H1 (cell line): ENCODE data around the gene ZNF586. TPM values are rescaled to one million over a fixed set of nuclear protein-coding genes. Genes with fewer than 3 reads are reported as not detected.

Experiments
- CTCF ChIA-PET: fragments of 300-600 bp; sonication (Branson Sonifier 250); formaldehyde crosslinking; loops from one replicate; lab custom pipeline; 2021; ENCODE audit not compliant: partially characterized antibody; lab: Charles Lee
- POLR2A ChIA-PET: fragments of 300-600 bp; sonication (Branson Sonifier 250); formaldehyde crosslinking; loops from one replicate; lab custom pipeline; 2021; ENCODE audit warnings: inconsistent platforms; ENCODE audit not compliant: partially characterized antibody; lab: Charles Lee
- DNase-seq, 2 experiments: peaks; one replicate each; pipeline versions ENCODE4 v3.0.0 to v3.0.0-alpha.2; 2010 to 2022; ENCODE audit warnings: low spot score in 2 of 2, low read depth in 1 of 2, mixed read lengths in 1 of 2
- FAIRE-seq: peaks from 2 replicates; lab custom pipeline; 2011; peaks lifted over from hg19 to GRCh38; lab: Jason Lieb, UNC
- H2AFZ ChIP-seq: 2 replicates; pipeline ENCODE4 v1.8.1; 2012; ENCODE audit warnings: low read length, inconsistent platforms
- H2AK5ac ChIP-seq: 2 replicates; pipeline ENCODE4 v1.6.1; 2013; ENCODE audit warnings: low read depth, low read length
- H2BK120ac ChIP-seq: replicated peaks from 2 replicates; pipeline ENCODE3; 2013; ENCODE audit warnings: low read depth, low read length, inconsistent platforms
- H2BK12ac ChIP-seq: 2 replicates; pipeline ENCODE4 v1.6.1; 2013; ENCODE audit warnings: low read depth, low read length
- H2BK15ac ChIP-seq: 2 replicates; pipeline ENCODE4 v1.6.1; 2013; ENCODE audit warnings: low read length
- H2BK20ac ChIP-seq: 2 replicates; pipeline ENCODE4 v1.6.1; 2013; ENCODE audit warnings: low read length
- H2BK5ac ChIP-seq: 2 replicates; pipeline ENCODE4 v1.6.1; 2013; ENCODE audit warnings: low read depth, low read length
- H3K14ac ChIP-seq: 2 replicates; pipeline ENCODE4 v1.6.1; 2013; ENCODE audit warnings: inconsistent platforms; ENCODE audit not compliant: insufficient read length
- H3K18ac ChIP-seq: 2 replicates; pipeline ENCODE4 v1.6.1; 2013; ENCODE audit warnings: low read length; ENCODE audit errors: extremely low read depth
- H3K23ac ChIP-seq: 2 replicates; pipeline ENCODE4 v1.6.1; 2013; ENCODE audit warnings: inconsistent platforms; ENCODE audit not compliant: insufficient read length
- H3K23me2 ChIP-seq: 2 replicates; pipeline ENCODE4 v1.6.1; 2013; ENCODE audit warnings: low read depth, low read length
- H3K27ac ChIP-seq: 2 replicates; pipeline ENCODE4 v1.6.1; 2011; ENCODE audit warnings: low read depth, low read length, inconsistent platforms
- H3K27me3 ChIP-seq, 4 experiments: replicated peaks in 1 of 4; 1 replicate in 1 of 4; 2 replicates in 3 of 4; pipeline versions ENCODE4 v1.6.1 to v1.8.1; 2011 to 2013; ENCODE audit warnings: low read length in 3 of 4, mild to moderate bottlenecking in 3 of 4, inconsistent platforms in 2 of 4, mixed read lengths in 2 of 4, moderate library complexity in 1 of 4; ENCODE audit not compliant: control insufficient read depth in 3 of 4, insufficient read depth in 3 of 4; ENCODE audit errors: extremely low read depth in 1 of 4
- H3K36me3 ChIP-seq, 4 experiments: 2 replicates each; pipeline versions ENCODE4 v1.6.1 to v1.8.1; 2011 to 2013; ENCODE audit warnings: mild to moderate bottlenecking in 4 of 4, low read length in 3 of 4, moderate library complexity in 2 of 4, control low read depth in 1 of 4, inconsistent platforms in 1 of 4; ENCODE audit not compliant: insufficient read depth in 4 of 4, control insufficient read depth in 2 of 4
- H3K4ac ChIP-seq: replicated peaks from 2 replicates; pipeline ENCODE3; 2013; ENCODE audit warnings: low read length, low read depth, mixed read lengths, inconsistent platforms; ENCODE audit not compliant: insufficient read length
- H3K4me1 ChIP-seq, 4 experiments: replicated peaks in 1 of 4; 1 replicate in 1 of 4; 2 replicates in 3 of 4; pipeline versions ENCODE4 v1.6.1 to v1.8.1; 2011 to 2013; ENCODE audit warnings: low read length in 3 of 4, inconsistent platforms in 2 of 4, mixed read lengths in 1 of 4; ENCODE audit not compliant: insufficient read depth in 4 of 4, control insufficient read depth in 3 of 4
- H3K4me2 ChIP-seq, 2 experiments: 2 replicates each; pipeline versions ENCODE4 v1.6.1 to v1.8.1; 2011 to 2013; ENCODE audit warnings: low read depth in 2 of 2, low read length in 2 of 2, control low read depth in 1 of 2, inconsistent platforms in 1 of 2, mild to moderate bottlenecking in 1 of 2; ENCODE audit not compliant: insufficient read depth in 1 of 2
- H3K4me3 ChIP-seq, 4 experiments: fragments of 200-600, 300-600 bp in 1 of 4; sonication (generic), shearing (Covaris generic), sonication (Bioruptor Twin) in 1 of 4; 2 replicates each; pipeline versions ENCODE4 v1.5.1 to v1.8.1; 2011 to 2016; ENCODE audit warnings: low read length in 4 of 4, low read depth in 3 of 4, control low read depth in 2 of 4, inconsistent platforms in 2 of 4, mild to moderate bottlenecking in 2 of 4, mixed read lengths in 1 of 4, moderate library complexity in 1 of 4; ENCODE audit not compliant: insufficient read depth in 2 of 4; ENCODE audit errors: extremely low read depth in 1 of 4
- H3K56ac ChIP-seq: replicated peaks from 2 replicates; pipeline ENCODE3; 2013; ENCODE audit warnings: low read depth, mild to moderate bottlenecking, mixed read lengths, low read length, inconsistent platforms; ENCODE audit not compliant: insufficient read length
- H3K79me1 ChIP-seq: 2 replicates; pipeline ENCODE4 v1.6.1; 2013; ENCODE audit warnings: low read depth, low read length, control low read depth
- H3K79me2 ChIP-seq, 2 experiments: 2 replicates each; pipeline versions ENCODE4 v1.6.1 to v1.8.1; 2012 to 2013; ENCODE audit warnings: low read length in 2 of 2, mild to moderate bottlenecking in 2 of 2, inconsistent platforms in 1 of 2; ENCODE audit not compliant: insufficient read depth in 2 of 2, control insufficient read depth in 1 of 2
- H3K9ac ChIP-seq, 4 experiments: replicated peaks in 1 of 4; 1 replicate in 1 of 4; 2 replicates in 3 of 4; pipeline versions ENCODE4 v1.6.1 to v1.8.1; 2011 to 2013; ENCODE audit warnings: low read depth in 3 of 4, low read length in 3 of 4, control low read depth in 2 of 4, mild to moderate bottlenecking in 2 of 4, moderate library complexity in 2 of 4, inconsistent platforms in 1 of 4; ENCODE audit errors: extremely low read depth in 1 of 4
- H3K9me3 ChIP-seq, 2 experiments: 2 replicates each; pipeline versions ENCODE4 v1.6.1 to v1.8.1; 2012 to 2013; ENCODE audit warnings: mild to moderate bottlenecking in 2 of 2, moderate library complexity in 2 of 2, control low read depth in 1 of 2, inconsistent platforms in 1 of 2, low read depth in 1 of 2, low read length in 1 of 2, mixed read lengths in 1 of 2; ENCODE audit not compliant: insufficient read depth in 2 of 2
- H4K20me1 ChIP-seq, 2 experiments: replicated peaks in 1 of 2; 2 replicates each; pipeline versions ENCODE3 to v1.8.1; 2011 to 2013; ENCODE audit warnings: inconsistent platforms in 2 of 2, low read length in 2 of 2, mild to moderate bottlenecking in 1 of 2; ENCODE audit not compliant: insufficient read depth in 2 of 2, control insufficient read depth in 1 of 2
- H4K5ac ChIP-seq: 2 replicates; pipeline ENCODE4 v1.6.1; 2013; ENCODE audit warnings: low read length, low read depth, mixed read lengths, inconsistent platforms; ENCODE audit not compliant: insufficient read length
- H4K8ac ChIP-seq: 2 replicates; pipeline ENCODE4 v1.8.0; 2013; ENCODE audit warnings: mild to moderate bottlenecking, moderate library complexity, low read length, inconsistent platforms; ENCODE audit not compliant: insufficient read depth; ENCODE audit errors: extremely low read depth
- H4K91ac ChIP-seq: replicated peaks from 2 replicates; pipeline ENCODE3; 2013; ENCODE audit warnings: low read length, mixed read lengths, inconsistent platforms; ENCODE audit not compliant: insufficient read length
- CBX8 ChIP-seq: fragments of 300-800, 300-1000 bp; sonication (generic); IDR thresholded peaks from 2 replicates; pipeline ENCODE4 v1.7.1; 2016; ENCODE audit warnings: low read depth, low read length, borderline replicate concordance
- CTBP2 ChIP-seq: IDR thresholded peaks from 2 replicates; pipeline ENCODE4 v1.7.0; 2011; ENCODE audit warnings: borderline replicate concordance, mild to moderate bottlenecking, moderate library complexity, mixed read lengths, low read length; ENCODE audit not compliant: insufficient read depth, insufficient read length
- FOSL1 ChIP-seq: IDR thresholded peaks from 2 replicates; pipeline ENCODE4 v1.6.1; 2011; ENCODE audit warnings: mild to moderate bottlenecking, low read depth, low read length, moderate library complexity; ENCODE audit not compliant: insufficient read depth
- GTF2F1 ChIP-seq: IDR thresholded peaks from 2 replicates; pipeline ENCODE4 v1.6.1; 2012; ENCODE audit warnings: low read depth, low read length, improper control_type of control experiment, borderline replicate concordance
- NRF1 ChIP-seq: IDR thresholded peaks from 2 replicates; pipeline ENCODE4 v1.6.1; 2011; ENCODE audit warnings: mild to moderate bottlenecking, low read depth, low read length, improper control_type of control experiment
- RNF2 ChIP-seq: fragments of 200-900, 300-1000 bp; sonication (generic); IDR thresholded peaks from 2 replicates; pipeline ENCODE4 v1.7.1; 2016; ENCODE audit warnings: borderline replicate concordance, low read depth, mild to moderate bottlenecking, antibody characterized with exemption, low read length; ENCODE audit not compliant: poor library complexity, severe bottlenecking; ENCODE audit errors: missing control alignments
- SP1 ChIP-seq: IDR thresholded peaks from 2 replicates; pipeline ENCODE4 v1.6.1; 2011; ENCODE audit warnings: low read depth, low read length
- SP4 ChIP-seq: IDR thresholded peaks from 2 replicates; pipeline ENCODE4 v1.6.1; 2012; ENCODE audit warnings: low read length, inconsistent platforms
- TCF12 ChIP-seq: IDR thresholded peaks from 2 replicates; pipeline ENCODE4 v1.6.1; 2011; ENCODE audit warnings: low read depth, mild to moderate bottlenecking, low read length
- TEAD4 ChIP-seq: IDR thresholded peaks from 2 replicates; pipeline ENCODE4 v1.6.1; 2012; ENCODE audit warnings: low read depth, low read length, inconsistent platforms, mixed read lengths
- YY1 ChIP-seq: IDR thresholded peaks from 2 replicates; pipeline ENCODE4 v1.6.1; 2011; ENCODE audit warnings: low read depth, mild to moderate bottlenecking, low read length
- WGBS, 2 experiments: shearing (Covaris generic) in 1 of 2; methylation state at CpG; one replicate each; pipeline versions ENCODE4 v1.1.6 to v1.1.7; 2013 to 2015; ENCODE audit warnings: low lambda C conversion rate in 2 of 2, mixed read lengths in 2 of 2, inconsistent platforms in 1 of 2, low coverage in 1 of 2, missing lambda C conversion rate in 1 of 2; ENCODE audit not compliant: insufficient replicate concordance in 2 of 2, insufficient coverage in 1 of 2, insufficient read length in 1 of 2; ENCODE audit errors: extremely low coverage in 1 of 2, missing lambda C conversion rate in 1 of 2; 5-methylcytosine and 5-hydroxymethylcytosine counted together
- polyA plus RNA-seq, 7 experiments: library from polyadenylated mRNA; depleted of rRNA in 3 of 7; stranded (reverse) in 5 of 7; unstranded in 2 of 7; fragments of >200 nt in 5 of 7; fragments of 200-250 nt in 2 of 7; gene quantifications; 1 replicate in 5 of 7; 2 replicates in 1 of 7; 4 replicates in 1 of 7; pipeline versions ENCODE4 v1.2.1 to v1.2.3, GENCODE V29; 2011 to 2013; ENCODE audit warnings: missing spikeins in 2 of 7, mixed read lengths in 2 of 7
- total RNA-seq: library from RNA; stranded (reverse); fragmentation: NEBNext Ultra II Directional; extraction: Animal tissue kit (Norgen Biotek cat#: 25700); gene quantifications from 2 replicates; pipeline ENCODE4 v1.2.1, GENCODE V29; 2021

ZNF586 gene
- total and polyA plus RNA-seq, 2 of the 8 experiments (the other 6 are each of a cell fraction or from before 2014, with no cell fraction given), result 8.1 to 15.5 TPM

DNA sequence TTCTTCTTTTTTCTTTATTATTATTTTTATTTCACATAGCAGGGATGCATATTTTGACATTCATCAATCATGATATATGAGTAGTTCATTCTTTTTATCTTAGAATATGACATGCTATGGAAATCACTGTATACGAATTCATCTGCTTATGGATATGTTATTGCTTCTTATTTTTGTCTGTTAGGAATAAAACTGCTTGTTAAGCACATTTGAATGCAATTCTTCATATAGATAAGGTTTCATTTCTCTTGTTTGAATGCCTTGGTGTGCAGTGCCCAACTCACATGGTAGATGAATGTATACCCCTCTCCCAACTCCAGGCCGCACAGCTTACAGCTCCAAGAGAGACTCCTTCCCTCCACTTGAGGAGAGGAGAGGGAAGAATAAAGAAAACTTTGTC, 11.5 kb upstream of the ZNF586 start:
- H2BK120ac ChIP-seq, result no peak overlapping the region
- H2BK15ac ChIP-seq, result no peak overlapping the region
- POLR2A ChIA-PET, result interaction anchor here (0.6 to 2.2 kb wide), 5 partner anchors 11 to 48 kb away, joined by 3 to 10 read pairs (median 4); partner anchors contain the start of genes ZNF586 and ZNF776
- H3K4ac ChIP-seq, result no peak overlapping the region
- H2BK12ac ChIP-seq, result no peak overlapping the region
- no peak overlapping the region for H2AK5ac ChIP-seq
- peaks cover 0 to 12% of the 10 kb centered on the region in 2 experiments for H4K20me1 ChIP-seq
- no peaks in the 10 kb centered on the region for H3K4me1 ChIP-seq
- no peaks in the 10 kb centered on the region for H3K9me3 ChIP-seq
- no peak overlapping the region for H3K27ac ChIP-seq
- H3K18ac ChIP-seq, result no peak overlapping the region
- no peak overlapping the region for H2BK20ac ChIP-seq
- FAIRE-seq (no peak), DNase-seq (no peak)
- WGBS, 2 experiments, result 94% methylated on average over 2 of the region's 2 CpGs; no CpG with 5 or more reads in 1 of the 2 experiments
- no peak overlapping the region for H3K4me2 ChIP-seq
- CTCF ChIA-PET, result no interaction called here
- H2AFZ ChIP-seq, result no peak overlapping the region
- no peak for TF ChIP-seq NRF1
- no peak for TF ChIP-seq TEAD4
- TF ChIP-seq YY1, result no peak
- no peak for TF ChIP-seq CTBP2
- no peak for TF ChIP-seq FOSL1
- TF ChIP-seq RNF2, result no peak
- TF ChIP-seq GTF2F1, result no peak
- TF ChIP-seq SP4, result no peak
- TF ChIP-seq TCF12, result no peak
- TF ChIP-seq SP1, result no peak
- no peak for TF ChIP-seq CBX8
- no peaks in the 10 kb centered on the region for H3K79me2 ChIP-seq
- peaks cover 28 to 66% (median 48%) of the 10 kb centered on the region in 4 experiments for H3K36me3 ChIP-seq
- no peak overlapping the region for H3K14ac ChIP-seq
- H4K8ac ChIP-seq, result no peak overlapping the region
- H3K56ac ChIP-seq, result no peak overlapping the region
- no peaks in the 10 kb centered on the region for H3K27me3 ChIP-seq
- H3K23me2 ChIP-seq, result no peaks in the 10 kb centered on the region
- no peak overlapping the region for H4K91ac ChIP-seq
- H2BK5ac ChIP-seq, result no peak overlapping the region
- no peak overlapping the region for H3K4me3 ChIP-seq
- no peak overlapping the region for H3K9ac ChIP-seq
- no peak overlapping the region for H4K5ac ChIP-seq
- H3K23ac ChIP-seq, result no peak overlapping the region
- no peaks in the 10 kb centered on the region for H3K79me1 ChIP-seq
